BE2C (cell line): Measurements from ENCODE around the gene KCNS1.

Experiments used
- DNase-seq: peaks from one replicate; pipeline ENCODE4 v3.0.0-alpha.2; 2020
- H3K27me3 ChIP-seq: fragments of 250-450 bp; sonication (Bioruptor Pico); 2 replicates; pipeline ENCODE4 v1.5.1; 2020; ENCODE audit warnings: mild to moderate bottlenecking
- H3K36me3 ChIP-seq: fragments of 250-450 bp; sonication (Bioruptor Pico); 2 replicates; pipeline ENCODE4 v1.5.1; 2020; ENCODE audit warnings: mild to moderate bottlenecking
- H3K4me1 ChIP-seq: fragments of 250-450 bp; sonication (Bioruptor Pico); 2 replicates; pipeline ENCODE4 v1.5.1; 2020
- H3K4me3 ChIP-seq: 2 replicates; pipeline ENCODE4 v1.5.1; 2011; ENCODE audit warnings: low read depth, low read length
- H3K9me3 ChIP-seq: fragments of 250-450 bp; sonication (Bioruptor Pico); 2 replicates; pipeline ENCODE4 v1.5.1; 2020
- CTCF ChIP-seq: IDR thresholded peaks from 2 replicates; pipeline ENCODE4 v1.5.1; 2012; ENCODE audit warnings: mild to moderate bottlenecking, low read depth, low read length

The KCNS1 gene

GRCh38 chr20:45052698-45053429 is 48.1 kb downstream of the KCNS1 start:
- Histone ChIP-seq H3K4me1 (no peaks in the 10 kb centered on the region), H3K27me3 (no peaks in the 10 kb centered on the region), H3K4me3 (no peak overlapping the region), H3K9me3 (no peaks in the 10 kb centered on the region), H3K36me3 (peaks cover 4% of the 10 kb centered on the region; the same call in 1 of the 2 replicates)
- no peak for TF ChIP-seq CTCF
- DNase-seq, result no peak

GRCh38 chr20:45051204-45052060 is 49.5 kb downstream of the KCNS1 start:
- TF ChIP-seq CTCF, result no peak
- H3K4me1 ChIP-seq, result no peaks in the 10 kb centered on the region
- no peak for DNase-seq
- no peak overlapping the region for H3K4me3 ChIP-seq
- peaks cover 4% of the 10 kb centered on the region; the same call in 1 of the 2 replicates for H3K36me3 ChIP-seq
- no peaks in the 10 kb centered on the region for H3K9me3 ChIP-seq
- H3K27me3 ChIP-seq, result no peaks in the 10 kb centered on the region

- peaks cover 4% of the 10 kb centered on the region; the same call in 1 of the 2 replicates for H3K36me3 ChIP-seq
- no peak for DNase-seq
- H3K4me1 ChIP-seq, result no peaks in the 10 kb centered on the region
- no peak for TF ChIP-seq CTCF
- H3K9me3 ChIP-seq, result no peaks in the 10 kb centered on the region
- no peak overlapping the region for H3K4me3 ChIP-seq
- no peaks in the 10 kb centered on the region for H3K27me3 ChIP-seq
These were observed 50.9 kb downstream of the KCNS1 start for GRCh38 chr20:45049904-45050471.

- no peak for TF ChIP-seq CTCF
- H3K36me3 ChIP-seq, result peaks cover 4% of the 10 kb centered on the region; the same call in 1 of the 2 replicates
- no peak overlapping the region for H3K4me3 ChIP-seq
- H3K9me3 ChIP-seq, result no peaks in the 10 kb centered on the region
- H3K27me3 ChIP-seq, result no peaks in the 10 kb centered on the region
- no peaks in the 10 kb centered on the region for H3K4me1 ChIP-seq
- no peak for DNase-seq
These were observed 51.5 kb downstream of the KCNS1 start for GRCh38 chr20:45049438-45049837.

- Histone ChIP-seq H3K36me3 (no peaks in the 10 kb centered on the region; the same call in 1 of the 2 replicates), H3K9me3 (no peaks in the 10 kb centered on the region), H3K27me3 (no peaks in the 10 kb centered on the region), H3K4me3 (no peak overlapping the region), H3K4me1 (no peaks in the 10 kb centered on the region)
- no peak for TF ChIP-seq CTCF
- no peak for DNase-seq
These were observed 53.3 kb downstream of the KCNS1 start for GRCh38 chr20:45047581-45048119.
